WTC11 (cell line): Measurements from ENCODE around the gene PRPSAP1. TPM values are rescaled to one million over a fixed set of nuclear protein-coding genes. Genes with fewer than 3 reads are reported as not detected.

Experiments used
- ATAC-seq: fragments of 200-7000 bp; cut with Tn5 transposase; 2 replicates; pipeline ENCODE4 v1.10.0; 2021; ENCODE audit warnings: mild to moderate bottlenecking, moderate library complexity
- CTCF ChIA-PET: fragments of 300-600 bp; sonication (Branson Sonifier 250); formaldehyde crosslinking; loops from one replicate; lab custom pipeline; 2021; ENCODE audit warnings: antibody characterized with exemption; lab: Charles Lee
- POLR2A ChIA-PET: fragments of 350-600 bp; sonication (Branson Sonifier 250); formaldehyde crosslinking; loops from one replicate; lab custom pipeline; 2021; ENCODE audit warnings: antibody characterized with exemption; lab: Charles Lee
- DNase-seq: peaks from one replicate; pipeline ENCODE4 v3.0.0; 2021; ENCODE audit warnings: low spot score
- H3K27ac Mint-ChIP-seq: 2 replicates; pipeline ENCODE4 v1.8.0; 2021; ENCODE audit warnings: mixed read lengths
- H3K27me3 Mint-ChIP-seq: 2 replicates; pipeline ENCODE4 v1.8.0; 2021; ENCODE audit warnings: low read depth, mild to moderate bottlenecking, moderate library complexity, mixed read lengths
- H3K36me3 Mint-ChIP-seq: 2 replicates; pipeline ENCODE4 v1.8.0; 2021; ENCODE audit warnings: mixed read lengths
- H3K4me1 Mint-ChIP-seq: 2 replicates; pipeline ENCODE4 v1.8.0; 2022; ENCODE audit warnings: mixed read lengths
- H3K4me3 Mint-ChIP-seq: 2 replicates; pipeline ENCODE4 v1.8.0; 2021; ENCODE audit warnings: mild to moderate bottlenecking, moderate library complexity, mixed read lengths
- H3K9me3 Mint-ChIP-seq: 2 replicates; pipeline ENCODE4 v1.8.0; 2021; ENCODE audit warnings: mixed read lengths
- ATF1 ChIP-seq: sonication (generic); formaldehyde crosslinking; IDR thresholded peaks from 2 replicates; pipeline ENCODE4 v1.8.1; 2023; ENCODE audit warnings: mild to moderate bottlenecking, moderate library complexity, missing genetic modification reagents
- ATF2 ChIP-seq: sonication (generic); formaldehyde crosslinking; IDR thresholded peaks from 2 replicates; pipeline ENCODE4 v1.8.1; 2022; ENCODE audit warnings: low read depth, missing genetic modification reagents, borderline replicate concordance
- FOXP1 ChIP-seq: sonication (generic); formaldehyde crosslinking; IDR thresholded peaks from 2 replicates; pipeline ENCODE4 v1.8.0; 2022; ENCODE audit warnings: missing genetic modification reagents, mild to moderate bottlenecking, moderate library complexity, borderline replicate concordance
- FOXP4 ChIP-seq: sonication (generic); formaldehyde crosslinking; IDR thresholded peaks from 2 replicates; pipeline ENCODE4 v1.8.0; 2022; ENCODE audit warnings: mild to moderate bottlenecking, missing genetic modification reagents
- GRHL2 ChIP-seq: fragments of 250-450 bp; sonication (Bioruptor Pico); IDR thresholded peaks from 2 replicates; pipeline ENCODE4 v1.8.0; 2022; ENCODE audit warnings: mild to moderate bottlenecking, moderate library complexity; ENCODE audit not compliant: insufficient replicate concordance, severe bottlenecking
- MXD4 ChIP-seq: fragments of 250-450 bp; sonication (Bioruptor Pico); IDR thresholded peaks from 2 replicates; pipeline ENCODE4 v1.8.0; 2021; ENCODE audit warnings: mild to moderate bottlenecking, moderate library complexity, borderline replicate concordance
- PREB ChIP-seq: sonication (generic); formaldehyde crosslinking; IDR thresholded peaks from 2 replicates; pipeline ENCODE4 v1.8.1; 2022; ENCODE audit warnings: mild to moderate bottlenecking, missing genetic modification reagents, moderate library complexity, borderline replicate concordance
- RELA ChIP-seq: sonication (generic); formaldehyde crosslinking; IDR thresholded peaks from 2 replicates; pipeline ENCODE4 v1.8.1; 2022; ENCODE audit warnings: missing genetic modification reagents, mild to moderate bottlenecking, borderline replicate concordance
- SMAD4 ChIP-seq: sonication (generic); formaldehyde crosslinking; IDR thresholded peaks from 2 replicates; pipeline ENCODE4 v1.8.0; 2022; ENCODE audit warnings: mild to moderate bottlenecking, missing genetic modification reagents
- ZMAT4 ChIP-seq: fragments of 250-450 bp; sonication (Bioruptor Pico); IDR thresholded peaks from 2 replicates; pipeline ENCODE4 v1.9.0; 2021; ENCODE audit warnings: mild to moderate bottlenecking
- ZNF416 ChIP-seq: fragments of 250-450 bp; sonication (Bioruptor Pico); IDR thresholded peaks from 2 replicates; pipeline ENCODE4 v1.9.0; 2021; ENCODE audit warnings: mild to moderate bottlenecking, inconsistent platforms
- total RNA-seq: library from RNA; stranded (reverse); gene quantifications from 3 replicates; pipeline ENCODE4 v1.2.3, GENCODE V29; 2021
- TF ChIP-seq, protein P1 (sequence below): sonication (generic); formaldehyde crosslinking; IDR thresholded peaks from 2 replicates; pipeline ENCODE4 v1.8.1; 2022; ENCODE audit warnings: missing genetic modification reagents, borderline replicate concordance
- TF ChIP-seq, protein P2 (sequence below): fragments of 250-450 bp; sonication (Bioruptor Pico); IDR thresholded peaks from 2 replicates; pipeline ENCODE4 v1.9.0; 2021; ENCODE audit warnings: mild to moderate bottlenecking, borderline replicate concordance
- TF ChIP-seq, protein P3 (sequence below): fragments of 200-600 bp; IDR thresholded peaks from 2 replicates; pipeline ENCODE4 v1.8.0; 2022; ENCODE audit warnings: antibody characterized with exemption

Gene PRPSAP1
- total RNA-seq, 1 experiment from 2014 or later: 56.5 TPM

DNA sequence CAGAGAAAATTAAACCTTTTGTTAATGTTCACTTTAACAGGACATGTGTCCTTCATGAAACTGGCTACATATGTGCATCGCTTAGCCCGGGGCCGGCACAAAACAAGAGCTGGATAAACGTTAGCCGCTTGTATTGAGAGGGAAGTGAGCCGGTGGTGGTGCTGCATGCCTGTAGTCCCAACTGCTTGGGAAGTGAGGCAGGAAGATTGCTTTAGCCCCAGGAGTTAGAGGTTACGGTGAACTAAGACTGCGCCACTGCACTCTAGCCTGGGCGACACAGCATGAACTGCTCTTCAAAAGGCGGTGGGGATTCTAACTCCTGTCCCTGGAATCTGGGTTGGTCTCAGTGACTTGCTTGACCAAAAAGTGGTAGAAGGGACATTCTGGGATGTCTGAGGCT is 15.7 kb upstream of the PRPSAP1 start:
- Mint-ChIP-seq H3K4me3 (no peak overlapping the region), H3K36me3 (no peaks in the 10 kb centered on the region), H3K4me1 (peaks cover 26% of the 10 kb centered on the region), H3K27me3 (no peaks in the 10 kb centered on the region; the same call in 1 of the 2 replicates), H3K9me3 (no peaks in the 10 kb centered on the region), H3K27ac (no peak overlapping the region)
- ATAC-seq (no peak), DNase-seq (no peak)
- TF ChIP-seq, protein P1, sequence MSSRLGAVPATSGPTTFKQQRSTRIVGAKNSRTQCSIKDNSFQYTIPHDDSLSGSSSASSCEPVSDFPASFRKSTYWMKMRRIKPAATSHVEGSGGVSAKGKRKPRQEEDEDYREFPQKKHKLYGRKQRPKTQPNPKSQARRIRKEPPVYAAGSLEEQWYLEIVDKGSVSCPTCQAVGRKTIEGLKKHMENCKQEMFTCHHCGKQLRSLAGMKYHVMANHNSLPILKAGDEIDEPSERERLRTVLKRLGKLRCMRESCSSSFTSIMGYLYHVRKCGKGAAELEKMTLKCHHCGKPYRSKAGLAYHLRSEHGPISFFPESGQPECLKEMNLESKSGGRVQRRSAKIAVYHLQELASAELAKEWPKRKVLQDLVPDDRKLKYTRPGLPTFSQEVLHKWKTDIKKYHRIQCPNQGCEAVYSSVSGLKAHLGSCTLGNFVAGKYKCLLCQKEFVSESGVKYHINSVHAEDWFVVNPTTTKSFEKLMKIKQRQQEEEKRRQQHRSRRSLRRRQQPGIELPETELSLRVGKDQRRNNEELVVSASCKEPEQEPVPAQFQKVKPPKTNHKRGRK (CRISPR knock-in tag): no peak
- TF ChIP-seq ATF2 (CRISPR knock-in tag): no peak
- no peak for TF ChIP-seq RELA (CRISPR knock-in tag)
- TF ChIP-seq PREB (CRISPR knock-in tag): no peak
- TF ChIP-seq FOXP1 (CRISPR knock-in tag): no peak
- TF ChIP-seq, protein P2, sequence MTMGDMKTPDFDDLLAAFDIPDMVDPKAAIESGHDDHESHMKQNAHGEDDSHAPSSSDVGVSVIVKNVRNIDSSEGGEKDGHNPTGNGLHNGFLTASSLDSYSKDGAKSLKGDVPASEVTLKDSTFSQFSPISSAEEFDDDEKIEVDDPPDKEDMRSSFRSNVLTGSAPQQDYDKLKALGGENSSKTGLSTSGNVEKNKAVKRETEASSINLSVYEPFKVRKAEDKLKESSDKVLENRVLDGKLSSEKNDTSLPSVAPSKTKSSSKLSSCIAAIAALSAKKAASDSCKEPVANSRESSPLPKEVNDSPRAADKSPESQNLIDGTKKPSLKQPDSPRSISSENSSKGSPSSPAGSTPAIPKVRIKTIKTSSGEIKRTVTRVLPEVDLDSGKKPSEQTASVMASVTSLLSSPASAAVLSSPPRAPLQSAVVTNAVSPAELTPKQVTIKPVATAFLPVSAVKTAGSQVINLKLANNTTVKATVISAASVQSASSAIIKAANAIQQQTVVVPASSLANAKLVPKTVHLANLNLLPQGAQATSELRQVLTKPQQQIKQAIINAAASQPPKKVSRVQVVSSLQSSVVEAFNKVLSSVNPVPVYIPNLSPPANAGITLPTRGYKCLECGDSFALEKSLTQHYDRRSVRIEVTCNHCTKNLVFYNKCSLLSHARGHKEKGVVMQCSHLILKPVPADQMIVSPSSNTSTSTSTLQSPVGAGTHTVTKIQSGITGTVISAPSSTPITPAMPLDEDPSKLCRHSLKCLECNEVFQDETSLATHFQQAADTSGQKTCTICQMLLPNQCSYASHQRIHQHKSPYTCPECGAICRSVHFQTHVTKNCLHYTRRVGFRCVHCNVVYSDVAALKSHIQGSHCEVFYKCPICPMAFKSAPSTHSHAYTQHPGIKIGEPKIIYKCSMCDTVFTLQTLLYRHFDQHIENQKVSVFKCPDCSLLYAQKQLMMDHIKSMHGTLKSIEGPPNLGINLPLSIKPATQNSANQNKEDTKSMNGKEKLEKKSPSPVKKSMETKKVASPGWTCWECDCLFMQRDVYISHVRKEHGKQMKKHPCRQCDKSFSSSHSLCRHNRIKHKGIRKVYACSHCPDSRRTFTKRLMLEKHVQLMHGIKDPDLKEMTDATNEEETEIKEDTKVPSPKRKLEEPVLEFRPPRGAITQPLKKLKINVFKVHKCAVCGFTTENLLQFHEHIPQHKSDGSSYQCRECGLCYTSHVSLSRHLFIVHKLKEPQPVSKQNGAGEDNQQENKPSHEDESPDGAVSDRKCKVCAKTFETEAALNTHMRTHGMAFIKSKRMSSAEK (CRISPR knock-in tag): no peak
- TF ChIP-seq ZNF416 (CRISPR knock-in tag): no peak
- ChIA-PET CTCF (interaction anchor here (1.4 to 4.3 kb wide), 9 partner anchors 7 to 153 kb away, joined by 3 to 34 read pairs (median 10); partner anchors contain the start of gene SPHK1), POLR2A (no interaction called here)

GRCh38 chr17:76368545-76368944 is 14.8 kb upstream of the PRPSAP1 start:
- TF ChIP-seq FOXP4 (no peak), ZMAT4 (no peak), ATF1 (no peak), GRHL2 (CRISPR knock-in tag) (no peak), SMAD4 (CRISPR knock-in tag) (no peak), MXD4 (CRISPR knock-in tag) (no peak)
- TF ChIP-seq, protein P3, sequence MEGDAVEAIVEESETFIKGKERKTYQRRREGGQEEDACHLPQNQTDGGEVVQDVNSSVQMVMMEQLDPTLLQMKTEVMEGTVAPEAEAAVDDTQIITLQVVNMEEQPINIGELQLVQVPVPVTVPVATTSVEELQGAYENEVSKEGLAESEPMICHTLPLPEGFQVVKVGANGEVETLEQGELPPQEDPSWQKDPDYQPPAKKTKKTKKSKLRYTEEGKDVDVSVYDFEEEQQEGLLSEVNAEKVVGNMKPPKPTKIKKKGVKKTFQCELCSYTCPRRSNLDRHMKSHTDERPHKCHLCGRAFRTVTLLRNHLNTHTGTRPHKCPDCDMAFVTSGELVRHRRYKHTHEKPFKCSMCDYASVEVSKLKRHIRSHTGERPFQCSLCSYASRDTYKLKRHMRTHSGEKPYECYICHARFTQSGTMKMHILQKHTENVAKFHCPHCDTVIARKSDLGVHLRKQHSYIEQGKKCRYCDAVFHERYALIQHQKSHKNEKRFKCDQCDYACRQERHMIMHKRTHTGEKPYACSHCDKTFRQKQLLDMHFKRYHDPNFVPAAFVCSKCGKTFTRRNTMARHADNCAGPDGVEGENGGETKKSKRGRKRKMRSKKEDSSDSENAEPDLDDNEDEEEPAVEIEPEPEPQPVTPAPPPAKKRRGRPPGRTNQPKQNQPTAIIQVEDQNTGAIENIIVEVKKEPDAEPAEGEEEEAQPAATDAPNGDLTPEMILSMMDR: no peak
- Mint-ChIP-seq H3K27me3 (no peaks in the 10 kb centered on the region; the same call in 1 of the 2 replicates), H3K9me3 (no peaks in the 10 kb centered on the region), H3K4me1 (peaks cover 26% of the 10 kb centered on the region), H3K27ac (no peak overlapping the region), H3K36me3 (no peaks in the 10 kb centered on the region), H3K4me3 (no peak overlapping the region)
- POLR2A ChIA-PET: no interaction called here
- ATAC-seq (no peak), DNase-seq (no peak)
- CTCF ChIA-PET: interaction anchor here (0.5 to 4.3 kb wide), 5 partner anchors 10 to 154 kb away, joined by 3 to 34 read pairs (median 3); no protein-coding TSS in a partner anchor
